Endodermal cell (in vitro differentiated cells): ENCODE results near the gene GSPT1. TPM values are rescaled to one million over a fixed set of nuclear protein-coding genes. Genes with fewer than 3 reads are reported as not detected.
A peak's percentile ranks its signal among the peaks of the same experiment; 100 is the strongest.

Experiments used
- DNase-seq: peaks from one replicate; pipeline ENCODE4 v3.0.0-alpha.2; 2017
- H3K27ac ChIP-seq: 2 replicates; pipeline ENCODE4 v1.5.1; 2013; ENCODE audit warnings: mild to moderate bottlenecking, low read depth, low read length, moderate library complexity
- H3K27me3 ChIP-seq: 2 replicates; pipeline ENCODE4 v1.6.1; 2013; ENCODE audit warnings: mild to moderate bottlenecking, low read length, moderate library complexity; ENCODE audit not compliant: insufficient read depth, control insufficient read depth, poor library complexity, severe bottlenecking
- H3K36me3 ChIP-seq: 2 replicates; pipeline ENCODE4 v1.7.0; 2013; ENCODE audit warnings: mild to moderate bottlenecking, low read length, moderate library complexity; ENCODE audit not compliant: control insufficient read depth, insufficient read depth
- H3K4me1 ChIP-seq: one replicate; pipeline ENCODE4 v1.7.0; 2013; ENCODE audit warnings: low read length; ENCODE audit not compliant: control insufficient read depth, insufficient read depth
- H3K4me3 ChIP-seq: 2 replicates; pipeline ENCODE4 v1.5.1; 2013; ENCODE audit warnings: mild to moderate bottlenecking, low read length, moderate library complexity
- H3K9ac ChIP-seq: 2 replicates; pipeline ENCODE4 v1.6.1; 2013; ENCODE audit warnings: mild to moderate bottlenecking, low read length, moderate library complexity; ENCODE audit not compliant: poor library complexity, severe bottlenecking; ENCODE audit errors: extremely low read depth
- H3K9me3 ChIP-seq: 2 replicates; pipeline ENCODE4 v1.6.1; 2013; ENCODE audit warnings: mild to moderate bottlenecking, low read length, moderate library complexity; ENCODE audit not compliant: control insufficient read depth
- H3K27ac Mint-ChIP-seq: 2 replicates; pipeline ENCODE4 v1.8.0; 2020; ENCODE audit warnings: mixed read lengths
- H3K27me3 Mint-ChIP-seq: 2 replicates; pipeline ENCODE4 v1.8.0; 2021; ENCODE audit warnings: mild to moderate bottlenecking, mixed read lengths; ENCODE audit not compliant: insufficient read depth
- H3K36me3 Mint-ChIP-seq: 2 replicates; pipeline ENCODE4 v1.8.0; 2020; ENCODE audit warnings: low read depth, mixed read lengths
- H3K4me1 Mint-ChIP-seq: 2 replicates; pipeline ENCODE4 v1.8.0; 2020; ENCODE audit warnings: mixed read lengths
- H3K4me3 Mint-ChIP-seq: 2 replicates; pipeline ENCODE4 v1.8.0; 2020; ENCODE audit warnings: mild to moderate bottlenecking, moderate library complexity, mixed read lengths
- H3K9me3 Mint-ChIP-seq: 2 replicates; pipeline ENCODE4 v1.8.0; 2020; ENCODE audit warnings: mild to moderate bottlenecking, mixed read lengths
- WGBS, 2 experiments: methylation state at CpG; one replicate each; pipeline versions ENCODE4 v1.1.5 to v1.1.7; 2013; ENCODE audit warnings: missing lambda C conversion rate in 2 of 2, mixed read lengths in 1 of 2; ENCODE audit not compliant: insufficient coverage in 1 of 2, insufficient read length in 1 of 2; 5-methylcytosine and 5-hydroxymethylcytosine counted together
- total RNA-seq, 2 donors: library from RNA; stranded (reverse); fragmentation: NEBNext Ultra II Directional in 1 of 2; extraction: Animal tissue kit (Norgen Biotek cat#: 25700) in 1 of 2; gene quantifications; 2 replicates in 1 of 2; 3 replicates in 1 of 2; pipeline ENCODE4 v1.2.1, GENCODE V29; 2021
- TF ChIP-seq, protein P1 (sequence below): fragments of 200-600 bp; sonication (generic); conservative IDR thresholded peaks from 2 replicates; pipeline ENCODE4 v1.5.0; 2021; ENCODE audit warnings: antibody characterized with exemption, mild to moderate bottlenecking

Gene GSPT1
- total RNA-seq, 2 donors from 2014 or later, result 110 to 115 TPM

DNA sequence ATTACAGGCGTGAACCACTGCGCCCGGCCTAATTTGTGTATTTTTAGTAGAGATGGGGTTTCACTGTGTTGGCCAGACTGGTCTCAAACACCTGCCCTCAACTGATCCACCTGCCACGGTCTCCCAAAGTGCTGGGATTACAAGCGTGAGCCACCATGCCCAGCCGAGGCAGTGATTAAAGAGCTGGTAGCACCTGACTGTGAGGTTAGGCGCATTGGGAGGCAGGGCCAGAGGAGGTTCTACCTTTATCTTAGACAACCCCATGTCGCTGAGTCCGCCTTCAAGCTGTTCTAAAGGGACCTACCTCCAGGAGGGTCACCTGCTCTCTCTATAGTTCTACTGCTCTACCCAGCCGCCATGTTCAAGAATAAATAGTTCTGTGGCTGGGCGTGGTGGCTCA, 72.5 kb downstream of the GSPT1 start:
- Mint-ChIP-seq H3K27me3 (no peaks in the 10 kb centered on the region), H3K36me3 (peaks cover 84% of the 10 kb centered on the region), H3K9me3 (no peaks in the 10 kb centered on the region), H3K4me3 (no peak overlapping the region), H3K4me1 (no peaks in the 10 kb centered on the region), H3K27ac (no peak overlapping the region)
- no peaks in the 10 kb centered on the region for H3K9me3 ChIP-seq
- H3K36me3 ChIP-seq, result peaks cover 90% of the 10 kb centered on the region
- H3K9ac ChIP-seq, result no peak overlapping the region
- no peak overlapping the region for H3K27ac ChIP-seq
- H3K4me3 ChIP-seq, result no peak overlapping the region
- no peaks in the 10 kb centered on the region for H3K27me3 ChIP-seq
- TF ChIP-seq, protein P1, sequence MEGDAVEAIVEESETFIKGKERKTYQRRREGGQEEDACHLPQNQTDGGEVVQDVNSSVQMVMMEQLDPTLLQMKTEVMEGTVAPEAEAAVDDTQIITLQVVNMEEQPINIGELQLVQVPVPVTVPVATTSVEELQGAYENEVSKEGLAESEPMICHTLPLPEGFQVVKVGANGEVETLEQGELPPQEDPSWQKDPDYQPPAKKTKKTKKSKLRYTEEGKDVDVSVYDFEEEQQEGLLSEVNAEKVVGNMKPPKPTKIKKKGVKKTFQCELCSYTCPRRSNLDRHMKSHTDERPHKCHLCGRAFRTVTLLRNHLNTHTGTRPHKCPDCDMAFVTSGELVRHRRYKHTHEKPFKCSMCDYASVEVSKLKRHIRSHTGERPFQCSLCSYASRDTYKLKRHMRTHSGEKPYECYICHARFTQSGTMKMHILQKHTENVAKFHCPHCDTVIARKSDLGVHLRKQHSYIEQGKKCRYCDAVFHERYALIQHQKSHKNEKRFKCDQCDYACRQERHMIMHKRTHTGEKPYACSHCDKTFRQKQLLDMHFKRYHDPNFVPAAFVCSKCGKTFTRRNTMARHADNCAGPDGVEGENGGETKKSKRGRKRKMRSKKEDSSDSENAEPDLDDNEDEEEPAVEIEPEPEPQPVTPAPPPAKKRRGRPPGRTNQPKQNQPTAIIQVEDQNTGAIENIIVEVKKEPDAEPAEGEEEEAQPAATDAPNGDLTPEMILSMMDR, result no peak
- no peak for DNase-seq
- WGBS, 2 experiments, result 94 to 97% methylated on average over 10 to 11 of the region's 11 CpGs
- no peaks in the 10 kb centered on the region for H3K4me1 ChIP-seq

DNA sequence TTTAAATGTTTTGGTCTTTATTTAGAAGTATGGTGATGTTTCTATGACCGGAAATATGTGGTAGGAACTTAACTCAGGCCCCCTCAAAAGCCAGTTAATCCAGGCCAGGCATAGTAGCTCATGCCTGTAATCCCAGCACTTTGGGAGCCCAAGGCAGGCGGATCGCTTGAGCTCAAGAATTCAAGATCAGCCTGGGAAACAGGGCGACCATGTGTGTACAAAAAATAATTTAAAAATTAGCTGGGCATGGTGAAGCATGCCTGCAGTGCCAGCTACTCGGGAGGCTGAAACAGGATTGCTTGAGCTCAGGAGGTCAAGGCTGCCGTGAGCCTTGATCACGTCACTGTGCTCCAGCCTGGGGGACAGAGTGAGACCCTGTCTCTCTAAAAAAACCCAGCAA, 74.7 kb downstream of the GSPT1 start:
- Histone ChIP-seq H3K9me3 (no peaks in the 10 kb centered on the region), H3K27ac (no peak overlapping the region), H3K4me1 (no peaks in the 10 kb centered on the region), H3K9ac (no peak overlapping the region), H3K36me3 (peaks cover 90% of the 10 kb centered on the region), H3K4me3 (no peak overlapping the region), H3K27me3 (no peaks in the 10 kb centered on the region)
- H3K9me3 Mint-ChIP-seq, result no peaks in the 10 kb centered on the region
- TF ChIP-seq, protein P1, result no peak
- H3K36me3 Mint-ChIP-seq, result peaks cover 86% of the 10 kb centered on the region
- no peak overlapping the region for H3K4me3 Mint-ChIP-seq
- WGBS, 2 experiments, result 93 to 96% methylated on average over 7 of the region's 7 CpGs
- no peak overlapping the region for H3K27ac Mint-ChIP-seq
- H3K27me3 Mint-ChIP-seq, result no peaks in the 10 kb centered on the region
- peaks cover 10% of the 10 kb centered on the region for H3K4me1 Mint-ChIP-seq
- DNase-seq, result no peak

DNA sequence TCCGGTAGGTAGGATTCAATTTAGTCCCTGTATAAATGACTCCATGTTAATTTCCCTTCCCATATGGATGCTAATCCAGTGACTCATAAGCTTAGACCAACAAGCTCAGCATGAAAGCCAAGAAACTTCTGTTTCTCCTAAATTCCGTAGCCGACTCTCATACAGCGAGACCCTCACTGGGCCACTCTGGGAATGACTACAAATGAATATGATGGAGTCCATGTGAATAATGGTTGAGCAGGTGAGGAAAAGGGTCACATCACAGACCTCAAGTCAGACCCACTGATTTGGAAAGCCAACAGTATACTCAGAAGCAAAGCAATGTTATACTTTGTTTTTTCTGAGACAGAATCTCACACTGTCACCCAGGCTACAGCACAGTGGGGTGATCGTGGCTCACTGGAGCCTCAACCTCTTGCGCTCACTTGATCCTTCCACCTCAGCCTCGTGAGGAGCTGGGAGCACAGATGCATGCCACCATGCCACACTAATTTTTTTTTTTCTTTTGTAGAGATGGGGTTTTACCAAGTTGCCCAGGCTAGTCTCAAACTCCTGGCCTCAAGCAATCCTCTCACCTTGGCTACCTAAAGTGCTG, 79.0 kb downstream of the GSPT1 start:
- Mint-ChIP-seq H3K36me3 (peaks cover 55% of the 10 kb centered on the region), H3K4me1 (peaks cover 12% of the 10 kb centered on the region), H3K27ac (peak overlapping the region; percentile 89), H3K4me3 (no peak overlapping the region), H3K27me3 (no peaks in the 10 kb centered on the region), H3K9me3 (no peaks in the 10 kb centered on the region)
- Histone ChIP-seq H3K4me1 (no peaks in the 10 kb centered on the region), H3K9me3 (no peaks in the 10 kb centered on the region), H3K36me3 (peaks cover 59% of the 10 kb centered on the region), H3K27ac (peak overlapping the region; percentile 49), H3K4me3 (no peak overlapping the region), H3K27me3 (no peaks in the 10 kb centered on the region), H3K9ac (no peak overlapping the region)
- TF ChIP-seq, protein P1, result no peak
- WGBS, 2 experiments, result 94 to 95% methylated on average over 5 to 7 of the region's 7 CpGs
- DNase-seq, result peak; percentile 66
